Progenitor cell of endocrine pancreas (in vitro differentiated cells): ENCODE results near the gene ALLC. TPM values are rescaled to one million over a fixed set of nuclear protein-coding genes. Genes with fewer than 3 reads are reported as not detected.

Experiments
- DNase-seq: peaks from one replicate; pipeline ENCODE4 v3.0.0; 2021; ENCODE audit warnings: low spot score; ENCODE audit not compliant: unreplicated experiment
- H3K27ac Mint-ChIP-seq: 2 replicates; pipeline ENCODE4 v1.8.0; 2021; ENCODE audit warnings: mild to moderate bottlenecking, moderate library complexity, mixed read lengths
- H3K27me3 Mint-ChIP-seq: 2 replicates; pipeline ENCODE4 v1.8.0; 2021; ENCODE audit warnings: mixed read lengths
- H3K36me3 Mint-ChIP-seq: 2 replicates; pipeline ENCODE4 v1.8.0; 2022; ENCODE audit warnings: mixed read lengths; ENCODE audit not compliant: insufficient read depth
- H3K4me1 Mint-ChIP-seq: 2 replicates; pipeline ENCODE4 v1.8.0; 2021; ENCODE audit warnings: low read depth, mixed read lengths
- H3K4me3 Mint-ChIP-seq: 2 replicates; pipeline ENCODE4 v1.8.0; 2021; ENCODE audit warnings: low read depth, mild to moderate bottlenecking, moderate library complexity, mixed read lengths
- H3K9me3 Mint-ChIP-seq: 2 replicates; pipeline ENCODE4 v1.8.0; 2021; ENCODE audit warnings: low read depth, mixed read lengths
- CTCF ChIP-seq: fragments of 200-600 bp; sonication (generic); IDR thresholded peaks from one replicate; pipeline ENCODE4 v1.5.0; 2021; ENCODE audit warnings: antibody characterized with exemption, mild to moderate bottlenecking; ENCODE audit not compliant: unreplicated experiment
- total RNA-seq: library from RNA; stranded (reverse); gene quantifications from 2 replicates; pipeline ENCODE4 v1.2.1, GENCODE V29; 2021

ALLC gene
- total RNA-seq, 1 donor from 2014 or later = not detected

GRCh38 chr2:3674066-3674845 is 16.3 kb downstream of the ALLC start:
- H3K36me3 Mint-ChIP-seq = no peaks in the 10 kb centered on the region
- H3K4me1 Mint-ChIP-seq = no peaks in the 10 kb centered on the region
- no peak overlapping the region for H3K27ac Mint-ChIP-seq
- H3K9me3 Mint-ChIP-seq = no peaks in the 10 kb centered on the region
- no peak for TF ChIP-seq CTCF
- no peak overlapping the region for H3K4me3 Mint-ChIP-seq
- DNase-seq = no peak
- H3K27me3 Mint-ChIP-seq = peaks cover 18% of the 10 kb centered on the region

- no peak overlapping the region for H3K27ac Mint-ChIP-seq
- no peaks in the 10 kb centered on the region for H3K36me3 Mint-ChIP-seq
These were observed 17.7 kb downstream of the ALLC start for GRCh38 chr2:3675687-3676086.

GRCh38 chr2:3677436-3677835 is 19.4 kb downstream of the ALLC start:
- no peaks in the 10 kb centered on the region for H3K9me3 Mint-ChIP-seq
- no peak overlapping the region for H3K4me3 Mint-ChIP-seq
- H3K36me3 Mint-ChIP-seq = no peaks in the 10 kb centered on the region
- TF ChIP-seq CTCF = no peak
- no peak for DNase-seq
- H3K4me1 Mint-ChIP-seq = no peaks in the 10 kb centered on the region
- H3K27me3 Mint-ChIP-seq = peaks cover 21% of the 10 kb centered on the region
- no peak overlapping the region for H3K27ac Mint-ChIP-seq

More at GRCh38 chr2:3675687-3676086, 17.7 kb downstream of the ALLC start:
- no peak for DNase-seq
- no peaks in the 10 kb centered on the region for H3K9me3 Mint-ChIP-seq
- peaks cover 21% of the 10 kb centered on the region for H3K27me3 Mint-ChIP-seq
- TF ChIP-seq CTCF = no peak
- H3K4me1 Mint-ChIP-seq = no peaks in the 10 kb centered on the region
- H3K4me3 Mint-ChIP-seq = no peak overlapping the region

- Mint-ChIP-seq H3K9me3 (no peaks in the 10 kb centered on the region), H3K27me3 (peaks cover 21% of the 10 kb centered on the region), H3K36me3 (no peaks in the 10 kb centered on the region), H3K4me1 (no peaks in the 10 kb centered on the region), H3K27ac (no peak overlapping the region), H3K4me3 (no peak overlapping the region)
- TF ChIP-seq CTCF = no peak
- DNase-seq = no peak
These were observed 20.2 kb downstream of the ALLC start for GRCh38 chr2:3678212-3678611.

- no peak for TF ChIP-seq CTCF
- no peak overlapping the region for H3K4me3 Mint-ChIP-seq
These were observed 21.2 kb downstream of the ALLC start for GRCh38 chr2:3679180-3679579.

More at GRCh38 chr2:3679180-3679579, 21.2 kb downstream of the ALLC start:
- Mint-ChIP-seq H3K27me3 (peaks cover 17% of the 10 kb centered on the region), H3K9me3 (no peaks in the 10 kb centered on the region), H3K4me1 (no peaks in the 10 kb centered on the region), H3K27ac (no peak overlapping the region), H3K36me3 (no peaks in the 10 kb centered on the region)
- no peak for DNase-seq
